HG03025 (cell line): ENCODE data around the gene GAB1.

ENCODE experiments used
- ATAC-seq: cut with Tn5 transposase; IDR thresholded peaks from one replicate; pipeline ENCODE4 v1.9.1; 2021; ENCODE audit warnings: mild to moderate bottlenecking, moderate library complexity; ENCODE audit not compliant: unreplicated experiment, low FRiP score

The GAB1 gene

DNA sequence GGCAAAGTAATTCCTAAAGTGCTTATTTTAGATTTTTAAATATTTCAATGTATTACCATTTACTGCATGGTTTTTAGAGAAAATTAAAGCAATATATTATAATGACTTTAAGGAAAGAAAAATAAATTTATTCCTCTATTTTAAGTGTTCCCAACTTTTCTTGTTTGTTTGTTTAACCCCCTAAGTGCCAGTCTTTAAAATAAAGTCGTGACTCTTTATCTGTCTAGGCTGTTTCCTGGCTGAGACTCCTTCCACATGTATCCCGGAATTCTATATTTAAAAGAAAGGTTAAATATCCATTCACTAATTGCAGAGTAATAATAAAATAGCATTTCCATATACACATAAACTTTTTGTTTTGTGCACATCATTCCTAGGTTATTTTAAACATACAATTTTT lies 71.2 kb downstream of the GAB1 start:
- no peak for ATAC-seq

DNA sequence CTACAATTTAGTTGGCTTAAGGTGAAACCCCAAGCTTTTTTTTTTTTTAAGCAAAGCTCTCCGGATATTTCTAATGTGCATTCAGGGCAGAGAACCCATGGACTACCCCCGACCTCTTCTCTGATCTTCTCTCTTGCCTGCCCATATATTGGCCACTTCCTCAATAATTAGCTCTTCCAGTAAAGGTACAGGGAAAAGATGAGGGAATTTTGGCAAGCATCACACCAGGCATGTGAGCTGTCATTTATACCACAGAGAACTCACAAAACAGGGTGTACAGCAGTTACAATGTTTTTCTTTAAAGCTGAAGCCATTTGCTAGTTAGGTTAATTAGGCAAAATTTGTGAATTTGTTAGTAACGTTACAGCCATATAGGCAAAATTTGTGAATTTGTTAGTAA lies 73.3 kb downstream of the GAB1 start:
- ATAC-seq, result no peak

DNA sequence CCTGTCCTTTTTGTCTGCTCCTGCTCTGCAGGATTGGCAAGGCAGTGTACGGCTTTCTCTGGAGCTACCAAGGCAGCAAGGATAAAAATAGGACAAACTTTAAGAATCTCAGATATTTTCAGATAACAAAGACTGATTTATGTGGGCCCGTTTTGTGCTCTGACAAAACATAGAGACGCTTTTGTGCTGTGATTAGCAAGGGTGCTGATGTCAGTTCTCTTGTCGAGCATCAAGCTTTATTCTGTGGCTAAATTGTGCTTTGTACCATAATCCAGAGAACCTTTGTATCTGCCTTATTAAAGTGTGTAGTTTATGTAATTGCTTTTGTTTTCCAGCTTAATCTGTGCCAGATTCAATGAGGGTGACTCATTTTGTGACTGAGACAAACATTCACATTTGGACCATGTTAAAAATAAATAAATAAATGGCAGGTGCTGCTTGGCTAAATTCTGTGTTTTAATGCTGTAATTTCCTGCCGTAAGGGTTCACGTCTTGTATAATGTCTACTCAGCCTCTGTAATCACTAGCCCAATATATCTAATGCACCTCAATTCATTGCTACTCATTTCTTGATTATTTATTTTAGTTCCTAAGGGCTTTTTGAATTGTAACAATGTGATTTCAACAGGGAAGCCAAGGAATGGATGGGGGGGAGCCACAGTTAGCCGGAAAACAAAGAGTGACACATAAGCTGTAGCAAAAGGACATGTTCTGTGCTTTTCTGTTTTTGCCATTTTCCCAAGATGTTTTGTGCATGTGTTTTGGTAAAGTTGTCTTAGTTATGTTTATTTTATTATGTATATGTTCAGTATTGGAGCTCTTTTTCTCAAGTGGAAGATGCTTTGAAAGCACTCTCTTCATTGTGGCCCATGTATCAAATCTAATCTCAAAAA lies 75.1 kb downstream of the GAB1 start:
- ATAC-seq, result no peak

DNA sequence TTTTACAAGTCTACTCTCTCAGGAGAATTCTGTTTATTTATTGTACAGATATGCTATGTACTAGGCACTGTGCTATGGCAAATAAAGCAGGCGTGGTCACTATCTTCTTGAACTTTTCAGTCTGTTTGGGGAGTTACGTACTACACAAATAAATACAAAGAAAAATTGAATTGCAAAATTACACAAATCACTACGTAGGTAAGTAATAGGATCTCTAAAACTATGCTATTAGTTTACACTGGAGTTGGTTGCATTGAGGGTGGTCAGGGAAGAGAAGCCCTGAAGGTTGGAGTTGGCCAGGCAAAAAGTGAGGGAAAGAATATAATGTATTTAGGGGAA lies 75.7 kb downstream of the GAB1 start:
- no peak for ATAC-seq

DNA sequence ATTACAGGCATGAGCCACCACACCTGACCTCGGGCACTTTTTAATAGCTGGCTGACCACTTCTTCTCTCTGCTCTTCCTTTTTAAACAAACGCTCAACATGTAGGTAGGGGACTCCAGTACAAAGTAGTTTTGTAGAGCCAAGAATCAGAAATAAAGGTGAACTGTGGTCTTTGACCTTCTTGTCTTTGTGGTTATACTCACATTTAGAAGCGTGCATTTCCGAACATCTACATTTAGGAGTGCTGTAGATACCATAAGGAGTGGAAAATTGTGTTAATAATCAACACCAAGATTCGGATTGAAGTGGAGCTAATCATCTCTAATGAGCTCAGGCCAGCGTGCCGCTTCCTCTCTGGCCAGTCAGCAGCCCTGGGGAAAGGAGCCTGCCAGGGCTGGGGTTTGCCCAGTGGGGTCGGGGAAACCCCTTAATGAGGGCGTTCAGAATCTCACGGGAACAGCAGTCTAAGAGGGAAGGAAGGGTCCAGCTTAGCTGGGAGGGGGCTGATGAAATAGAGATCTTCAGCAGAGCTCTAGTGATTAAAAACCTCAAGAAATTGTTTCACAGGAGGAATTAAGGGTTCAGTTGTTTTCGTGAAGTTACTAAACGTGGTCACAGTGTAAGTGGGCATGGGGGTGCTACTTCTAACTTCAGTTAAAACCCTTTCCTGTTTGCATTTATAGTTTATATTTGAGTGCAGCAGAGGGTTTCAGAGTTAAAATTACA lies 81.2 kb downstream of the GAB1 start:
- peak; percentile 65 for ATAC-seq

DNA sequence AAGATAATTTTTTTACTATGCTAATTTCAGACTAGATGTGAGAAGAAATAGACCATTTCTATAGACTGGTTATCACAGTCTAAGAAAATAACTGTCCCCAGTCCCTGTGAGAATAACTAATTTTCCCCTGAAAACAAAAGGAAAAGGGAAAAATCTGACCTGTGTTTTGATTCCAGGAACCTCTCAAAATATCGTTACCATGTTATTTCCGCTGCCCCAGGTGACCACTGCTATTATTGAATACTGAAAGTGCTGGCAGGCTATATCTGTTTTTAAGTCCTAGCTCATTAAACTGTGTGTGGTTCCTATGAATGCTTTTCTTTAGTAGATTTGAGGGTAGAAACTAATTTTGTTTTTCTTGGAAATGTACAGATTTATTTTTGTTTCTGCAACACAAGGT lies 83.6 kb downstream of the GAB1 start:
- no peak for ATAC-seq

DNA sequence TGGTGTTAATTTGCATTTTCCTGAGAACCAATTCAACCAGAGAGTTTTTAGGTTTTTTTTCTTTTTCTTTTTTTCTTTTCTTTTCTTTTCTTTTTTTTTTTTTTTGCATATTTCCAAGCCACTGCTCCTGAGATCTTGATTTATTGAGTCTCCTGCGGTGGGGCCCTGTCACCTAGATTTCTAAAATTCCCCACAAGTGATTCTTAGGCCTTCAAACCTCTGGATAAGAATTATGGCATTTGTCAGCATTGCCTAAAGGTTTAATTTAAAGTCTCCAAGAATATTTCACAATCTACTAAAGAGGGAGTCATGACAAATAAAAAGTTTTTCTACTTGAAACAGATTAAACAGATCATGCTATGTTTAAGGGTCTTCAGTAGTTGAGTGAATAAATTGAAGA lies 84.9 kb downstream of the GAB1 start:
- ATAC-seq, result no peak

DNA sequence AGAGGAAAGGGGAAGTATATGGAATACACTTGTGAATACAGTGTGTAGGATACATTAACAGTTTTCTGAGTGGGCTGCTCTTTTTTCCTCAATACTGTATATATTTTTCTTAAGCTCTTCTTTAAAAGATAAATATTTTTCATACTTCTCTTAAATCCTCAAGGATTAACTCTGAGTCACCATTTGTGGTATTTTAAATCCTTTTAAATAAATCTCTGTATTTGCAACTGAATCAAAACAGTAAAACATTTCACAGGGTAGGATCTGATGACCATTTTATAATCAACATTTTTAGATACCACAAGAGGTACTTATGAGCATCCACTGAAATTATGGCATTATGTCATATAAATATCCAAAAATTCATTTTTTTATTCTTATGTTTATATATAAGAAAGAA lies 87.6 kb downstream of the GAB1 start:
- no peak for ATAC-seq

DNA sequence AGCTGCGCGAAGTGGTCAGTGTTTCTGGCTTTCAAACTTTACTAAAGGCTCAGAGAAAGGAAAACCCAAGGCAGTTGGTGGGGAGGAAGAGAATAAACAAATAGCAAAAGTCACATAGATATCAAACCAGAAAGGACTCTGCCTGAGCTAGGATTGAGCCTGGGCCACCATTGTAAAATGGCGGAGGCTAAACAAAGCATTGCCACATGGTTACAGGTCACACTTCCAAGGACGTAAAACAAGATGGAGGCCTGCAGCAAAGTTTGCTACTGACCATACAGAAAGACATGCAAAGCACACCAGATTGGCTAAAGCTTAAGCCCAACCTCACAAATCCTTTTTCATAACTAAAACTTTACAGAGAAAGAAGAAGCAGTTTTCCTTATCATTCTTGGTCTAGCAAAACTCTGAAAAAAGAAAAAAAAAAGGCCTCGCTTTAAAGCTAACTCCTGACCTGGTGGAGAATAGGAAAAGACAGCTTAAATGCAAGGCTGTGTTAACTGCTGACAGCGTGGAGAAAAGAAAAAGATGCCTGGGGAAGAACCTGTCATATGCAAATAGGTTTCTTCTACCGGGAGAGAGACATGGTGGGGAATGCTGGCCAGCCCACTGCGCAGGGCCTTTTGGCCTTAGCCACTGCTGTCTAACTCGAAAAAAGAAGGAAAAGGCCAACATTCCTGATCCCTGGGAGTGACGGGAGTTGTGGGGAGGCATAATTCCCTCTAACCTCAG lies 95.0 kb downstream of the GAB1 start:
- no peak for ATAC-seq

DNA sequence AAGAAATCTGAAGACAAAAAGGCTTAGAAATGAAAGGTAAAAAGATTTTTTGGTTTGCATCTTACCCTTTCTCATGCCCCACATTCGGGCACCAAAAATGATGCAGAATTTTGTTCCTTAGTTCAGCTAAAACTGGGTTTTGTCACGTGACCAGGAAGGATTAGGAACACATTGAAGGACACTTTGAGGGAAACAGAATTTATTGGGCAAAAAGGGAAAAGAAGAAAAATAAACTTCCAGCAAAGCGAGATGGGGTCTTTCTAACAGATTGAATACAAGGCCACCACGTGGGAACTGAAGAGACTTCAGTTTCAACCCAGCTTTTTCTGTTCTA lies 95.5 kb downstream of the GAB1 start:
- ATAC-seq, result no peak

DNA sequence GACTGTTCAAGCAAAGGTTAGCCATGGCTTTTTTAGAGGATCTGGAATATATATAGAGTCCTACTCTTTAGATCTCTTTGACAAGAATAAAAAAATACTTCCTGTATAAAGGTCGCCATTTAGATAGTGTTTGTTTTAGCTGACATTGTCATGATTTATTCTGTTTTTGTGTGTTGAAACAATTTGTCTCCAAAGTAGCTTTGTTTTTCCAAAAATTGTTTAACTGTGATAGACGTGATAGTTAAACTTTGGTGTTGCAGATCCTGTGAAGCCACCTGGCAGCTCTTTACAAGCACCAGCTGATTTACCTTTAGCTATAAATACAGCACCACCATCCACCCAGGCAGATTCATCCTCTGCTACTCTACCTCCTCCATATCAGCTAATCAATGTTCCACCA lies 96.6 kb downstream of the GAB1 start:
- ATAC-seq, result no peak

DNA sequence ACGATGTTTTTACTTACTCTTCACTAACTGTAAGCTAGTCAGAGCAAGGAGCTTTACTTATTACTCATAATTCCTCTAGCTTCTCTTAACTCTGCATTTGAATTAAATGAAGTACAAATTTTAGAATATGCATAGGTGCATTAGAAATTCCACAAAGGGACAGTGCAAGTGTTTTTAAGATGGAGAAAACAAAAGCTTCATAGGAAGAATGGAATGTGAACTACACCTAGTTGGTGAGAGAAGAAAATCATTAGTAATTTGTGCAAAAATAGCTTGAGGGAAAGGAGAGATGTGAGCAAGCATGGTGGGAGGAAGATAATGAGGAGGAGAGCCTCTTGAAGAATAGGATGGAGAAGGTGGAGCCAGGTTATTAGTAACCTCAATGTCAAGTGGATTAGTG lies 99.3 kb downstream of the GAB1 start:
- no peak for ATAC-seq

DNA sequence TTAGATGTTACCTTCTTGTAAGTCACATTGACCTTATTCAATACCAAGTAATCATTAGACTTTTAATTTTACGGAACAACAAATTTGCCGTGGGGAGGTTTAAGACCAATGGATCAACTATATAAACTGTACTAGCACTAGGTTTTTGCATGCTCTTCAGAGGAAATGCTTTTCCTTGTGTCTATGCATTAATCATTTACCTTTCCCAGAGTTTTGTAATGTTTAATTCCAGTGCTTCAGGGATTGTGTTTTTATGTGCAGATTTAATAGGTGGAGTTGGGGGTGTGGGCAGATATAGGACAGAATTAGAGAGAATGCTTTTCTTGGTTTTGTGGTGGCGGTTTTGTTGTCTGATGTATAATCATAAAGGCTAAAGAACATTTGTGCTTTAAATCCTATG lies 100.8 kb downstream of the GAB1 start:
- ATAC-seq, result no peak

DNA sequence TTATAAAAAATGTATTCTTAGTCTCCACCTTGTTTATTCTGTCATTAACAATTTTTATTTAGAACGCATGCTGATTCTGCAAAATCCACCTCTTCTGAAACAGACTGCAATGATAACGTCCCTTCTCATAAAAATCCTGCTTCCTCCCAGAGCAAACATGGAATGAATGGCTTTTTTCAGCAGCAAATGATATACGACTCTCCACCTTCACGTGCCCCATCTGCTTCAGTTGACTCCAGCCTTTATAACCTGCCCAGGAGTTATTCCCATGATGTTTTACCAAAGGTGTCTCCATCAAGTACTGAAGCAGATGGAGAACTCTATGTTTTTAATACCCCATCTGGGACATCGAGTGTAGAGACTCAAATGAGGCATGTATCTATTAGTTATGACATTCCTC lies 101.3 kb downstream of the GAB1 start:
- no peak for ATAC-seq

DNA sequence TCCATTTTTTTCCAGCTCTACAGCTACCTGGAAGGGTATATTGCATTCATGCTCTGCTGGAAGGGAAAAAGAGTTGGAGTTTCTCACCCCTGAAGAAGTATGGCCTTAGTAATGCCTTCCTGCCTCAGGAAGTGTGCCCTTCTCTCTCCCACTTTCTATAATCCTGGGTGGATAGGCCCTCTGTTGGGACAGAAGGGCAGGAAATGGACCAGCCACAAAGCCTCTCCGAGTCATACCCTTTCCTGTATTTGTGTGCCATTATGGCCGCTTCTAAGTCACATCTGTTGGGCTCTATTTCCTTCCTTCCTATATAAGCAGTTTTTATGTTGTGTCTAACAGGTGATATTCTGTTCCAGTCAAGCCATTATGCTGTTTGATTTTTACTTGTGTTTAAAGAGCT lies 102.0 kb downstream of the GAB1 start:
- ATAC-seq, result no peak

DNA sequence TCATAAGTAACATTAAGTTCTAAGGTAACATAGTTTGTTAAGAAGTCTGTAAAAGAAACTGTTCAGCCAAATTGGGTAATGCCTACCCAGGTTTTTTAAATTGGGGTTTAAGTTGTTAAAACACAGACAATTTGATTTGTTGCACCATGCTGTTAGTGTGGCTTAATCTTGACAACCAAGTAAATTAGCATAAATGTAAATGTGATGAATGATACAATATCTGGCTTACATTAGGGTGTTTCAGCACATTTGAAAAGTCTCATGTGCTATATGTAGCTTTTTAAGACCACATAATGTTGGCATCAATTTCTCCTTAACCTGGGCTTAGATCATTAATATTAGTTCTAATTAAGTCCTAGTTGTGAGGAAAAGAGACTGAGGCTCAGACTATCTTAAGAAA lies 104.4 kb downstream of the GAB1 start:
- no peak for ATAC-seq

DNA sequence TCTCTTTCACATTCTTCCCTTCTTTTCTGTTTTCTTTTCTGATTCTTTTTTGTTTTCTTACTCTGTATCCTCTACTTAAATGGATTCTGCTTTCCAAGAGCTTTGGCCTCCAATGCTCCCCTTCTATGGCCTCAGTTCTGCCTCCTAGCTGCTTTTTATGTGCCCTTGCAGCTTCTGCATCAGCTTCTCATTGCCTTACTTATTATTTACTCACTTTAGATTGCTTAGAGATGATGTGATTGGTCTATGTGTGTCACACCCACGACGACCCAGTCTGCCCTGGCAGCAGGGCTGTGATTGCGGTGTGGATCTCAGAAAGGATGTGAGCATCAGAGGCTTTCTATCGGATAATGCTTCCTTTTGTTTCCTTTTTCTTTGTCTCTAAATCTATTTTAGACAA lies 105.0 kb downstream of the GAB1 start:
- no peak for ATAC-seq

DNA sequence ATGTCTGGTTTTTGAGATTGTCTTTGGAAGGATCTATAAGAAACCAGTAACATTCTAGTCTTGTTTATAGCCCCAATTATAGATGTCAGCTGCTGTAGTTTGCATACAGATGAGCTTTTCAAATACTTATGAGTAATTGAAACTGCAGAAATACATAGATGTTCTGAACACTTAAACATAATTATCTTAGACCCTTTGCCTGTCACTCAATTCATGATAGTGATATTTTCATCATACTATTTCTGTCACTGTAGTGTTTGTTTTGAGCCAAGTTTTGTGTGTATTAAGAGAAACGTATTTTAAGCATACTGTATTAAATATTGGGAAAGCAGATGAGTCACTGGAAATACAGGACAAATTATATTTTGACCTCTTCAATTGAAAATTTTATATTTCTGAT lies 107.1 kb downstream of the GAB1 start:
- ATAC-seq, result no peak

DNA sequence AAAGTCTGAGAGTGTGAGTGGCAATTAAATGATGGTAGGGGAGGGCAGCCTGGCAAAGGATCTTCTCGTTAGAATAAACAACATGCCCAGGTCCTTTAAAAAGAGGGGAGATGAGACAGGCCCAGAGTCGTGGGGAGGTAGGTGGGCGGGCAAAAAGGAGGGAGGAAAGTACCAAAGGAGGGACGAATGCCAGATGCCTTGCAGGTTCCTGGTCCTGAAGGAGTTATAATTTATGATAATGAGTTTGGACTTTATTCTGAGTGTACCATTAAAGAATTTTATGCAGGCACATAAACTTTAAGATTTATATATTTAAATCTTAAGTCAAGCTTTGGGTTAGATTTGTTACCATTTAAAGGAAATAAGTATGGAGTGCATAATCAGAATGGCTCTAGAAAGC lies 114.5 kb downstream of the GAB1 start:
- no peak for ATAC-seq

DNA sequence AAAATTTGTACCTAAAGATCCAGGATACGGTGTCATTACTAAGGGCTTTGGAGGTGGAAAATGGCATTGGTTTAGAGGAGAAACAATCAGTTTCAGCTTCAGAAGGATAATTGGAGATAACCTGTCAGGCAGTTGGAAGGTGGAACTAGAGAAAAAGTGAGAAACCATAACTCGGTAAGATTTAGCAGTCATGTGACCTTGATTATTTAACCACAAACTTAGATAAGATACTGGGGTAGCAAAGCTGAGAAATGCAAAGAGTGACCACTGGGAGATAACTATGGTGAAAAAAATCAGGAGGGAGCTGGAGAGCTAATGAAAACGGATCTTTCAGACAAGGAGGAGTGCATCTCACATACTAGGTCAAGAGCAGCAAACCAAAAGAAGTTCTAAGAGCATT lies 118.5 kb downstream of the GAB1 start:
- ATAC-seq, result no peak

DNA sequence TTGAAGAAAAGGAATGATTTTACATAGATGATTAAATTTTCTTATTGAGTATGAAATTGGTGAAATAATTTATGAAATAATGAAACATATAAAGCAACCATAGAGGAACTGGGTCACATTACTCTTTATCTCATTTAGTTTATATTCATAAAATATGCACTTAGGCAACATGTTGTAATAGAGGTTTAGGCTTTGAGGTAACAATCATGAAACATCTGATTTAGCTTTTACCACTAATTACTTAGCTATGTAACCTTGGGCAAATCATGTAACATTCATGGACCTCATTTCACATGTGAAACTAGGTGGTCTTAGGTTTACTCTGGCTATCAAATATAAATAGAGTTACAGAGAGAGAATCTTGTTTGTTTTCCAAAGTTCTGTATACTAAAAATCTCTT lies 122.3 kb downstream of the GAB1 start:
- no peak for ATAC-seq
